HepG2 (cell line): ENCODE data around the gene PRR30. TPM values are rescaled to one million over a fixed set of nuclear protein-coding genes. Genes with fewer than 3 reads are reported as not detected.
A peak's percentile ranks its signal among the peaks of the same experiment; 100 is the strongest.

Experiments used
- DBP ChIP-seq: sonication (generic); formaldehyde crosslinking; IDR thresholded peaks from 2 replicates; pipeline ENCODE4 v1.4.0; 2020; ENCODE audit warnings: missing genetic modification reagents; ENCODE audit errors: not compliant biosample characterization
- EHMT2 ChIP-seq: fragments of 200-600 bp; sonication (generic); IDR thresholded peaks from 2 replicates; pipeline ENCODE4 v1.7.0; 2017; ENCODE audit warnings: antibody characterized with exemption, low read depth, low read length, borderline replicate concordance
- HIVEP1 ChIP-seq: sonication (generic); formaldehyde crosslinking; IDR thresholded peaks from 2 replicates; pipeline ENCODE4 v1.4.0; 2020; ENCODE audit warnings: mild to moderate bottlenecking, missing genetic modification reagents
- MAFK ChIP-seq, 2 experiments: IDR thresholded peaks in 1 of 2; conservative IDR thresholded peaks in 1 of 2; 2 replicates each; pipeline ENCODE4 v1.6.1; 2011; ENCODE audit warnings: improper control_type of control experiment in 2 of 2, low read length in 2 of 2
- RBM39 ChIP-seq: fragments of 200-400 bp; formaldehyde crosslinking; IDR thresholded peaks from one replicate; pipeline ENCODE4 v1.6.1; 2018; ENCODE audit warnings: antibody characterized with exemption, mild to moderate bottlenecking, low read depth, low read length; ENCODE audit not compliant: poor library complexity, severe bottlenecking
- RFX5 ChIP-seq: IDR thresholded peaks from 2 replicates; pipeline ENCODE4 v1.6.1; 2011; ENCODE audit warnings: low read depth, low read length, improper control_type of control experiment
- SNAPC4 ChIP-seq: sonication (generic); formaldehyde crosslinking; IDR thresholded peaks from 2 replicates; pipeline ENCODE4 v1.4.0; 2020; ENCODE audit warnings: mild to moderate bottlenecking, missing genetic modification reagents
- ZNF281 ChIP-seq: sonication (generic); formaldehyde crosslinking; IDR thresholded peaks from 2 replicates; pipeline ENCODE4 v1.4.0; 2020; ENCODE audit warnings: missing genetic modification reagents, borderline replicate concordance
- ZNF430 ChIP-seq: sonication (generic); formaldehyde crosslinking; IDR thresholded peaks from 2 replicates; pipeline ENCODE4 v1.9.0; 2021; ENCODE audit warnings: mild to moderate bottlenecking, missing genetic modification reagents
- ZNF564 ChIP-seq: sonication (generic); formaldehyde crosslinking; IDR thresholded peaks from 2 replicates; pipeline ENCODE4 v1.8.1; 2023; ENCODE audit warnings: mild to moderate bottlenecking, missing genetic modification reagents
- polyA plus RNA-seq, 8 experiments: library from polyadenylated mRNA; depleted of rRNA in 3 of 8; stranded (reverse) in 7 of 8; unstranded in 1 of 8; fragments of >200 nt; fragmentation: Illumina TruSeq in 4 of 8; extraction: Trizol in 4 of 8; gene quantifications; 2 replicates each; pipeline versions ENCODE4 v1.2.1 to v1.2.3, GENCODE V29; 2011 to 2016; ENCODE audit warnings: low read depth in 4 of 8, missing spikeins in 1 of 8, mixed read lengths in 1 of 8; ENCODE audit not compliant: insufficient read depth in 1 of 8
- total RNA-seq, 5 experiments: library from RNA; depleted of rRNA; stranded (reverse); fragments of >200 nt; fragmentation: Illumina TruSeq; extraction: Trizol; gene quantifications; 2 replicates each; pipeline ENCODE4 v1.2.3, GENCODE V29; 2016; ENCODE audit warnings: low read depth in 1 of 5
- TF ChIP-seq, protein P1 (sequence below): sonication (generic); formaldehyde crosslinking; IDR thresholded peaks from 2 replicates; pipeline ENCODE4 v1.4.0; 2020; ENCODE audit warnings: missing genetic modification reagents
- TF ChIP-seq, protein P2 (sequence below): IDR thresholded peaks from 2 replicates; pipeline ENCODE4 v1.6.1; 2016

Gene PRR30
- total and polyA plus RNA-seq, 2 of the 13 experiments (the other 11 are each of a cell fraction or from before 2014, with no cell fraction given), result not detected

- TF ChIP-seq ZNF281 (CRISPR knock-in tag) (no peak), ZNF430 (CRISPR knock-in tag) (peak; percentile 77; the same call in 1 of the 2 replicates), RFX5 (peak; percentile 27; the same call in 1 of the 2 replicates), RBM39 (peak; percentile 35), EHMT2 (no peak), DBP (CRISPR knock-in tag) (no peak), MAFK (conservative IDR thresholded peaks at IDR 0.05 in 1 of 2, IDR thresholded peaks at IDR 0.05 in 1 of 2; ENCODE audit: low read length in 2 of 2) (peak in 1 of 2 experiments; percentile 25; a peak in 2 of 4 replicates), ZNF564 (no peak; the same call in 1 of the 2 replicates), SNAPC4 (no peak), HIVEP1 (no peak; the same call in none of the 2 replicates)
- TF ChIP-seq, protein P1, sequence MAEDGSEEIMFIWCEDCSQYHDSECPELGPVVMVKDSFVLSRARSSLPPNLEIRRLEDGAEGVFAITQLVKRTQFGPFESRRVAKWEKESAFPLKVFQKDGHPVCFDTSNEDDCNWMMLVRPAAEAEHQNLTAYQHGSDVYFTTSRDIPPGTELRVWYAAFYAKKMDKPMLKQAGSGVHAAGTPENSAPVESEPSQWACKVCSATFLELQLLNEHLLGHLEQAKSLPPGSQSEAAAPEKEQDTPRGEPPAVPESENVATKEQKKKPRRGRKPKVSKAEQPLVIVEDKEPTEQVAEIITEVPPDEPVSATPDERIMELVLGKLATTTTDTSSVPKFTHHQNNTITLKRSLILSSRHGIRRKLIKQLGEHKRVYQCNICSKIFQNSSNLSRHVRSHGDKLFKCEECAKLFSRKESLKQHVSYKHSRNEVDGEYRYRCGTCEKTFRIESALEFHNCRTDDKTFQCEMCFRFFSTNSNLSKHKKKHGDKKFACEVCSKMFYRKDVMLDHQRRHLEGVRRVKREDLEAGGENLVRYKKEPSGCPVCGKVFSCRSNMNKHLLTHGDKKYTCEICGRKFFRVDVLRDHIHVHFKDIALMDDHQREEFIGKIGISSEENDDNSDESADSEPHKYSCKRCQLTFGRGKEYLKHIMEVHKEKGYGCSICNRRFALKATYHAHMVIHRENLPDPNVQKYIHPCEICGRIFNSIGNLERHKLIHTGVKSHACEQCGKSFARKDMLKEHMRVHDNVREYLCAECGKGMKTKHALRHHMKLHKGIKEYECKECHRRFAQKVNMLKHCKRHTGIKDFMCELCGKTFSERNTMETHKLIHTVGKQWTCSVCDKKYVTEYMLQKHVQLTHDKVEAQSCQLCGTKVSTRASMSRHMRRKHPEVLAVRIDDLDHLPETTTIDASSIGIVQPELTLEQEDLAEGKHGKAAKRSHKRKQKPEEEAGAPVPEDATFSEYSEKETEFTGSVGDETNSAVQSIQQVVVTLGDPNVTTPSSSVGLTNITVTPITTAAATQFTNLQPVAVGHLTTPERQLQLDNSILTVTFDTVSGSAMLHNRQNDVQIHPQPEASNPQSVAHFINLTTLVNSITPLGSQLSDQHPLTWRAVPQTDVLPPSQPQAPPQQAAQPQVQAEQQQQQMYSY (CRISPR knock-in tag), result no peak
- TF ChIP-seq, protein P2, sequence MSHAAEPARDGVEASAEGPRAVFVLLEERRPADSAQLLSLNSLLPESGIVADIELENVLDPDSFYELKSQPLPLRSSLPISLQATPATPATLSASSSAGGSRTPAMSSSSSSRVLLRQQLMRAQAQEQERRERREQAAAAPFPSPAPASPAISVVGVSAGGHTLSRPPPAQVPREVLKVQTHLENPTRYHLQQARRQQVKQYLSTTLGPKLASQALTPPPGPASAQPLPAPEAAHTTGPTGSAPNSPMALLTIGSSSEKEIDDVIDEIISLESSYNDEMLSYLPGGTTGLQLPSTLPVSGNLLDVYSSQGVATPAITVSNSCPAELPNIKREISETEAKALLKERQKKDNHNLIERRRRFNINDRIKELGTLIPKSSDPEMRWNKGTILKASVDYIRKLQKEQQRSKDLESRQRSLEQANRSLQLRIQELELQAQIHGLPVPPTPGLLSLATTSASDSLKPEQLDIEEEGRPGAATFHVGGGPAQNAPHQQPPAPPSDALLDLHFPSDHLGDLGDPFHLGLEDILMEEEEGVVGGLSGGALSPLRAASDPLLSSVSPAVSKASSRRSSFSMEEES (CRISPR knock-in tag), result 0 out of 2 replicates have a peak, but pooled peaks have one; percentile 12
These were observed 5.1 kb downstream of the PRR30 start, which contains the start of gene PREB (continued) for GRCh38 chr2:27133905-27134780.
